AG09309 (cell line): ENCODE results near the gene KLHL14.

Source experiments
- DNase-seq: peaks from one replicate; pipeline ENCODE4 v3.0.0-alpha.2; 2010; ENCODE audit warnings: low read depth
- H3K4me3 ChIP-seq: 2 replicates; pipeline ENCODE4 v1.5.1; 2011; ENCODE audit warnings: mild to moderate bottlenecking, low read depth, low read length, moderate library complexity; ENCODE audit not compliant: control insufficient read depth
- CTCF ChIP-seq: IDR thresholded peaks from 2 replicates; pipeline ENCODE4 v1.5.1; 2011; ENCODE audit warnings: mild to moderate bottlenecking, low read depth, low read length, inconsistent platforms; ENCODE audit not compliant: insufficient read depth, control insufficient read depth; ENCODE audit errors: missing control alignments

KLHL14 gene

GRCh38 chr18:32763293-32763692 lies 9.5 kb downstream of the KLHL14 start:
- DNase-seq: no peak
- TF ChIP-seq CTCF: no peak
- H3K4me3 ChIP-seq: no peak overlapping the region

- no peak overlapping the region for H3K4me3 ChIP-seq
- TF ChIP-seq CTCF: no peak
- no peak for DNase-seq
These were observed 11.6 kb downstream of the KLHL14 start for GRCh38 chr18:32761231-32761630.

- no peak overlapping the region for H3K4me3 ChIP-seq
- no peak for DNase-seq
- no peak for TF ChIP-seq CTCF
These were observed 12.4 kb downstream of the KLHL14 start for GRCh38 chr18:32760391-32760790.

- no peak for DNase-seq
- H3K4me3 ChIP-seq: no peak overlapping the region
- no peak for TF ChIP-seq CTCF
These were observed 13.1 kb downstream of the KLHL14 start for GRCh38 chr18:32759611-32760167.

- TF ChIP-seq CTCF: no peak
- DNase-seq: no peak
- no peak overlapping the region for H3K4me3 ChIP-seq
These were observed 18.1 kb downstream of the KLHL14 start for GRCh38 chr18:32754508-32755263.

GRCh38 chr18:32753656-32754260 lies 19.1 kb downstream of the KLHL14 start:
- TF ChIP-seq CTCF: no peak
- no peak overlapping the region for H3K4me3 ChIP-seq
- no peak for DNase-seq
